OCI-LY1 (cell line): ENCODE results near the gene MEAK7.

Experiments used
- CTCF ChIP-seq: fragments of 200-600 bp; sonication (generic), shearing (Covaris generic); IDR thresholded peaks from 2 replicates; pipeline ENCODE4 v1.5.1; 2017; ENCODE audit warnings: mild to moderate bottlenecking, antibody characterized with exemption, low read length, moderate library complexity, mixed read lengths
- EZH2 ChIP-seq: fragments of 200-600 bp; sonication (generic), shearing (Covaris generic); IDR thresholded peaks from 2 replicates; pipeline ENCODE4 v1.8.0; 2017; ENCODE audit warnings: borderline replicate concordance, mixed run types, mild to moderate bottlenecking, antibody characterized with exemption, low read length, moderate library complexity, mixed read lengths

- no peak for TF ChIP-seq CTCF
- TF ChIP-seq EZH2, result no peak
These were observed 16.5 kb upstream of the MEAK7 start for GRCh38 chr16:84520725-84521496.
